Measurements from ENCODE around the gene PRKG1.

GRCh38 chr10:51117794-51118193 lies 43.5 kb downstream of the PRKG1 start:
- TF ChIP-seq EP300 (IDR thresholded peaks at IDR 0.05; ENCODE audit: borderline replicate concordance) (no peak), YY1 (IDR thresholded peaks at IDR 0.05; ENCODE audit: low read depth) (no peak), NFIC (IDR thresholded peaks at IDR 0.05) (no peak), EGR1 (IDR thresholded peaks at IDR 0.05) (no peak), USF1 (IDR thresholded peaks at IDR 0.05) (no peak), RAD21 (IDR thresholded peaks at IDR 0.05; ENCODE audit: low read depth) (no peak)

All from Ishikawa (cell line).